Lower leg skin (tissue), 3 donors: ENCODE data around the gene PRLR.

Experiments
- POLR2A ChIP-seq, 2 donors: fragments of 450-650 bp; IDR thresholded peaks; one replicate each; pipeline ENCODE4 v1.6.1; 2016 to 2017; ENCODE audit warnings: antibody characterized with exemption in 2 of 2, mild to moderate bottlenecking in 1 of 2, moderate library complexity in 1 of 2
- TF ChIP-seq, protein P1 (sequence below), 3 donors: fragments of 450-650 bp; IDR thresholded peaks; one replicate each; pipeline ENCODE4 v1.5.1; 2016; ENCODE audit warnings: antibody characterized with exemption in 3 of 3, mild to moderate bottlenecking in 3 of 3, moderate library complexity in 2 of 3

DNA sequence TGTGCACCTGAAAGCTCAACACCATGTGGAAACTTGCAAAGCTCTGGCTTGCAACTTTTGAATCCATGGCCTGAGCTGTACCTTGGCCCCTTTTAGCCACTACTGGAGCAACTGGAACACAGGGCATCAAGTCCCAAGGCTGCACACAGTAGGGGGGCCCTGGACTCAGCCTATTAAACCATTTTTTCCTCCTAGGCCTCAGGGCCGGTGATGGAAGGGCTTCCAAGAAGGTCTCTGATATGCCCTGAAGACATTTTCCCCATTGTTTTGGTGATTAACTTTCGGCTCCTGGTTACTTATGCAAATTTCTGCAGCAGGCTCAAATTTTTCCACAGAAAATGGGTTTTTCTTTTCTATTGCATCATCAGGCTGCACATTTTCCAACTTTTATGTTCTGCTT is 22.7 kb upstream of the PRLR start:
- TF ChIP-seq, protein P1, sequence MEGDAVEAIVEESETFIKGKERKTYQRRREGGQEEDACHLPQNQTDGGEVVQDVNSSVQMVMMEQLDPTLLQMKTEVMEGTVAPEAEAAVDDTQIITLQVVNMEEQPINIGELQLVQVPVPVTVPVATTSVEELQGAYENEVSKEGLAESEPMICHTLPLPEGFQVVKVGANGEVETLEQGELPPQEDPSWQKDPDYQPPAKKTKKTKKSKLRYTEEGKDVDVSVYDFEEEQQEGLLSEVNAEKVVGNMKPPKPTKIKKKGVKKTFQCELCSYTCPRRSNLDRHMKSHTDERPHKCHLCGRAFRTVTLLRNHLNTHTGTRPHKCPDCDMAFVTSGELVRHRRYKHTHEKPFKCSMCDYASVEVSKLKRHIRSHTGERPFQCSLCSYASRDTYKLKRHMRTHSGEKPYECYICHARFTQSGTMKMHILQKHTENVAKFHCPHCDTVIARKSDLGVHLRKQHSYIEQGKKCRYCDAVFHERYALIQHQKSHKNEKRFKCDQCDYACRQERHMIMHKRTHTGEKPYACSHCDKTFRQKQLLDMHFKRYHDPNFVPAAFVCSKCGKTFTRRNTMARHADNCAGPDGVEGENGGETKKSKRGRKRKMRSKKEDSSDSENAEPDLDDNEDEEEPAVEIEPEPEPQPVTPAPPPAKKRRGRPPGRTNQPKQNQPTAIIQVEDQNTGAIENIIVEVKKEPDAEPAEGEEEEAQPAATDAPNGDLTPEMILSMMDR (IDR thresholded peaks at IDR 0.05), result no peak
- no peak for TF ChIP-seq POLR2A (IDR thresholded peaks at IDR 0.05)
